Stimulated activated memory B cell treated with anti-CD40 and anti-IgM and Interleukin-4, amounts not matched to agents 10 μg/mL and 1 μg/mL and 100 μg/mL, for 72 hours (primary cell): ENCODE results near the gene MACROD2.

Experiments
- ATAC-seq: fragments of 150-1000 bp; cut with Tn5 transposase; 2 replicates; pipeline ENCODE4 v1.10.0; 2021
- H3K27ac Mint-ChIP-seq: one replicate; pipeline ENCODE4 v1.8.0; 2022; ENCODE audit warnings: mild to moderate bottlenecking, mixed read lengths
- H3K27me3 Mint-ChIP-seq: one replicate; pipeline ENCODE4 v1.8.0; 2022; ENCODE audit warnings: mixed read lengths
- H3K36me3 Mint-ChIP-seq: one replicate; pipeline ENCODE4 v1.8.0; 2022; ENCODE audit warnings: mixed read lengths
- H3K4me1 Mint-ChIP-seq: one replicate; pipeline ENCODE4 v1.8.0; 2022; ENCODE audit warnings: mixed read lengths
- H3K4me3 Mint-ChIP-seq: one replicate; pipeline ENCODE4 v1.8.0; 2022; ENCODE audit warnings: mild to moderate bottlenecking, moderate library complexity, mixed read lengths
- H3K9me3 Mint-ChIP-seq: one replicate; pipeline ENCODE4 v1.8.0; 2022; ENCODE audit warnings: mixed read lengths

MACROD2 gene

DNA sequence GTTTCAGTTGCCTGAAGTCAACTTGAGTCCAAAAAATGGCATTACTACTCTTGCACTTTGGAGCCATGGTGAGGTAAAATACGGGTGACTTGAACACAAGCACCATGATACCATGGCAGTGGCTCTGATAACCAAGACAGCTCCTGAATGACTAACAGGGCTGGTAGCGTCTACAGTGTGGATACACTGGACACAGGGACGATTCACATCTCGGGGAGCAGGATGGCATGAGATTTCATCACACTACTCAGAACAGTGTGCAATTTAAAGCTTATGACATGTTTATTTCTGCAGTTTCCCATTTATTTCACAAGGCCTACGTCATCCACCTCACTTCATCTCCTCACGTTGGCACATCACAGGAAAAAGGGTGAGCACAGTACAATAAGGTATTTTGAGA is 1627.1 kb downstream of the MACROD2 start:
- Mint-ChIP-seq H3K27me3 (peaks cover 9% of the 10 kb centered on the region), H3K9me3 (no peaks in the 10 kb centered on the region), H3K4me3 (no peak overlapping the region), H3K36me3 (no peaks in the 10 kb centered on the region), H3K27ac (no peak overlapping the region), H3K4me1 (no peaks in the 10 kb centered on the region)
- no peak for ATAC-seq

DNA sequence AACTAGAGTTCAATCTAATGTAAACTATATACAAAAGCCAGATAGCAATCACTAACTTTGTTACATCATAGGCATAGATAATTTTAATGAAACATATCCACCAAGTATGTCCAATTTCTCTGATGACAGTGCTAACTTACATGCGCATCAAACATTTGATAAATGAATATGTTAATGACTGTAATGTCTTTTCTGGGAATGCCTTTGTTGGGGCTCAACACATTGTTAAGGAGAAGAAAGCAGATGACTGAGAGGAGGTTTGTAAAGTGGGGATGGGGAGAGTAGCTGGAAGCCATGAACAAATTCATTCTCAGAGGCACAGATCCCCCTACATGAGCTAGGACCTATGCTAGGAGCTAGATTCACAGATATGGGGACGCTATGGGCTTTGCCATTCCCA is 1627.9 kb downstream of the MACROD2 start:
- Mint-ChIP-seq H3K27me3 (peaks cover 9% of the 10 kb centered on the region), H3K27ac (no peak overlapping the region), H3K4me1 (no peaks in the 10 kb centered on the region), H3K36me3 (no peaks in the 10 kb centered on the region), H3K4me3 (no peak overlapping the region), H3K9me3 (no peaks in the 10 kb centered on the region)
- no peak for ATAC-seq

DNA sequence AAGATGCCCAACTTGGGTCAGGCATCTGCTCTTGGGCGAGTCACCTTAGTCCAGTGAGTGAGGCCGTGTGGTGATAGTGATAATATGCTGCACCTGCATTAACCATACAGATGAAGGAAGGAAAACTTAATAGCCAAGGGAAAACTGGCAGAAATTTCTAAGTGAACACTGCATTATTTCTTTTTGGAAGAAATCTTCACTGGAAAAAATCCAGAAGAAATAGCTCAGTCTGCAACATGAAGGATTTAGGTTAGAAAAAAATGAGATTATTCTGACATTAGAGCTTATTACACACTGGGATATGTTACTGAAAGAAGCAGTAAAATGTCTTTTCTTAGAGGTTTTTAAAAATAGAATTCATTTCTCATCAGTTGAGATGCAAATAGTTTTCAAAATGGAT is 1630.7 kb downstream of the MACROD2 start:
- Mint-ChIP-seq H3K27ac (no peak overlapping the region), H3K4me3 (no peak overlapping the region), H3K4me1 (no peaks in the 10 kb centered on the region), H3K9me3 (no peaks in the 10 kb centered on the region), H3K36me3 (no peaks in the 10 kb centered on the region), H3K27me3 (no peaks in the 10 kb centered on the region)
- no peak for ATAC-seq

DNA sequence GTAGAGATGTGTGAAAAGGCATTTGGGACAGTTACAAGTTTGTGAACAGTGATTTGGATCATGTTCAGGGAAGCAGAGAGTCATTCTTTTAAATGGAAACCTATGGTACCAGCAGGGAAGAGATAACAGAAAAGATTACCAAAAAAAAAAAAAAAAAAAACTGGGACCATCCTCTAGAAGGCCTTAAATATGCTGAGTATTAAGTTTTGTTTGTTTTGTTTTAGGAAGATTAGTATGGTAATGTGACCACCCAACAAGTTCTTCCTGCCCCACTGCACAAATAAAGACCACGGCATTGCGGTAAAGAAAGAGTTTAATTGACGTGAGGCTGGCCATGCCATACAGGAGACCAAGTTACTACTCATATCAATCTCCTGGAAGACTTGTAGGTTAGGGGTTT is 1631.8 kb downstream of the MACROD2 start:
- no peaks in the 10 kb centered on the region for H3K36me3 Mint-ChIP-seq
- no peaks in the 10 kb centered on the region for H3K9me3 Mint-ChIP-seq
- ATAC-seq = no peak
- H3K4me3 Mint-ChIP-seq = no peak overlapping the region
- H3K4me1 Mint-ChIP-seq = no peaks in the 10 kb centered on the region
- H3K27ac Mint-ChIP-seq = no peak overlapping the region
- no peaks in the 10 kb centered on the region for H3K27me3 Mint-ChIP-seq

DNA sequence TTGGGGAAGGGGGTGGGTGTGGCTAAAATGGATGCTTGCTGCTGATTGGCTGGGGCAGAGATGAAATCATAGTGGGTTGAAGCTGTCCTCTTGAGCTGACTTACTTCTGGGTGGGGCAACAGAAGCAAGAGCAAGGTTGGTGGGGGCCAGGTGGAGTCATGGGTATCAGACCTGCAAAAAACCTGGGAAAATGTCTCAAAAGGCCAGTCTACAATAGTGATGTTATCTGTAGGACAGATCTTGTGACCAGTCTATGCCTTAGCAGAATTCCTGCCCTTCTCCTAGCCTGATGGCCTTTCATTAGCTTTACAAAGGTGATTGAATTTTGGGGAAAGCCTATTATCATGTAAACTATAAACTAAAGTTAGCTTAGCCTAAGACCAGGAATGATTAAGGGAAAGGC is 1632.2 kb downstream of the MACROD2 start:
- ATAC-seq = no peak
- Mint-ChIP-seq H3K4me3 (no peak overlapping the region), H3K27me3 (peaks cover 2% of the 10 kb centered on the region), H3K36me3 (no peaks in the 10 kb centered on the region), H3K4me1 (no peaks in the 10 kb centered on the region), H3K27ac (no peak overlapping the region), H3K9me3 (no peaks in the 10 kb centered on the region)

DNA sequence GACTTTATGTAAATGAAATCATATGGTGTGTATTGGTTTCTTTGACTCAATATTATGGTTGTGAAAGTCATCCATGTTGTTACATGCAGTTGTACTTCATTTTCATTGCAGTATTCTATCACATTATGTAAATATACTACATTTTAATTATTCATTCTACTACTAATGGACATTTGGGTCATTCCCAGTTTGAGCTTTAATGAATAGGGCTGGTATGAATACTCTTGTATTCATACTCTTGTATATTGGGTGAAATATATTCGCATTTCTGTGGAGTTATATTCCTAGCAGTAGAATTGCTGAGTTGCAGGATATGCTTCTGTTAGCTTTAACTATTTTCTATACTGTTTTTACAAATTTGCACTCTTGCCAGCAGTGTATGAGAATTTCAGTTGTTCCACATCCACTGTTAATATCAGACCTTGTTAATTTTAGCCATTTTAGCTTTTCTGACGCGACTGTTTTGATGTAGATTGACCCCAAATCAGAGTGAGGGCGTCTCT is 1633.6 kb downstream of the MACROD2 start:
- ATAC-seq = no peak
- Mint-ChIP-seq H3K4me3 (no peak overlapping the region), H3K27ac (no peak overlapping the region), H3K36me3 (no peaks in the 10 kb centered on the region), H3K9me3 (no peaks in the 10 kb centered on the region), H3K27me3 (peaks cover 9% of the 10 kb centered on the region), H3K4me1 (no peaks in the 10 kb centered on the region)

DNA sequence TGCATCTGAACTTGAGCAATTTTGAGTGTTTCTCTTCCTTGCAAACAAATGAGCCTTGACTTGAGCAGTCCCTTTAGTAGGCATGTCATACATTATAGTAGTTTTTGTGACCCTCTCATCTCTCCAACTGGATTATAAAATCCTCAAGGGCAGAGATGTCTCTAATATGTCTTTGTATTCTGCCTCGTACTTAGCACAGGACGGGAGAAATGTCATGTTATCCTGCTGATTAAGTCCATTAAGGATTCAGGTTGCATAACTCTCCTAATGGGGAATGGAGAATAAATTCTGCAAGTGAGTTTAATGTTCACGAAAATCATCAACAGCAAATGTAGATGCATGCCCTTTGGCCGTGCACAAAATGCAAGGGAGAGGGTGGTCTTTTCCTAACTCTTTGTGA is 1635.0 kb downstream of the MACROD2 start:
- no peaks in the 10 kb centered on the region for H3K36me3 Mint-ChIP-seq
- peaks cover 9% of the 10 kb centered on the region for H3K27me3 Mint-ChIP-seq
- no peak overlapping the region for H3K27ac Mint-ChIP-seq
- H3K4me1 Mint-ChIP-seq = no peaks in the 10 kb centered on the region
- H3K9me3 Mint-ChIP-seq = no peaks in the 10 kb centered on the region
- no peak overlapping the region for H3K4me3 Mint-ChIP-seq
- ATAC-seq = no peak

DNA sequence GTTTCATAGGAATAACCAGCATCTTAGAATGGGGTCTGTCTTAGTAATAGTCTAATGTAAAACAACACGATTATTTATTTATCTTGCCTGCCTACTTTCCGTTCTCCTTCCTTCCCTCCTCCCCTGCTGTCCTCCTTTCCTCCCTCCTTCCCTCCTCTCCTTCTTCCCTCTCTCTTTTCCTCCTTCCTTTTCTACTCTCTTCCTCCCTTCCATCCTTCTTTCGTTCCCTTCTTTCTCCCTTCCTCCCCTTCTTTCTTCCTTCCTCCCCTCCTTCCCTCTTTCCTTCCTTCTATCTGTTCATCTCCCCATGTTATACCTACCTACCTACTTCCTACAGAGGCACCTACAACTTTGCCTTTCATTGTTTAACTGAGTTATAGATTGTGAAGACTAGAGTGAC is 1637.4 kb downstream of the MACROD2 start:
- H3K27ac Mint-ChIP-seq = no peak overlapping the region
- no peaks in the 10 kb centered on the region for H3K36me3 Mint-ChIP-seq
- H3K4me3 Mint-ChIP-seq = no peak overlapping the region
- H3K9me3 Mint-ChIP-seq = no peaks in the 10 kb centered on the region
- H3K4me1 Mint-ChIP-seq = no peaks in the 10 kb centered on the region
- H3K27me3 Mint-ChIP-seq = peaks cover 9% of the 10 kb centered on the region
- ATAC-seq = no peak

DNA sequence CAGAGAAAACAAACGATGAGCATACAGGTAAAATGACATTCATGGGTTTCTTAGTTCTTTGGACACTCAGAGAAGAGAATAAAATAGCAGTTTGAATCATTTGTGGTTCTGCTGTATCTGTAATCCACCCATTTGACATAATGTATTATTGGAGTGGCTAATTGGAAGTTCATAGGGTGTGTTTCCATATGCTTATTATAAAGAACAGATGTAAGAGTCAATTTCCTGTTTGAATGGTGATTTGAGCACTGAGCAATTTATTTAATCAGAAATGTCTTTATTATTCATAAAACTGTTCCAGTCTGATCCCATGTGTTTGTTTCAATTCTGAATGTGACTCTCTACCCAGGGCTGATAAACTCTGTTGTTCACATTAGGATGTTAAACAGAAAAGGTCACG is 1638.8 kb downstream of the MACROD2 start:
- Mint-ChIP-seq H3K9me3 (no peaks in the 10 kb centered on the region), H3K27ac (no peak overlapping the region), H3K4me1 (no peaks in the 10 kb centered on the region), H3K4me3 (no peak overlapping the region), H3K36me3 (no peaks in the 10 kb centered on the region), H3K27me3 (peaks cover 9% of the 10 kb centered on the region)
- no peak for ATAC-seq

DNA sequence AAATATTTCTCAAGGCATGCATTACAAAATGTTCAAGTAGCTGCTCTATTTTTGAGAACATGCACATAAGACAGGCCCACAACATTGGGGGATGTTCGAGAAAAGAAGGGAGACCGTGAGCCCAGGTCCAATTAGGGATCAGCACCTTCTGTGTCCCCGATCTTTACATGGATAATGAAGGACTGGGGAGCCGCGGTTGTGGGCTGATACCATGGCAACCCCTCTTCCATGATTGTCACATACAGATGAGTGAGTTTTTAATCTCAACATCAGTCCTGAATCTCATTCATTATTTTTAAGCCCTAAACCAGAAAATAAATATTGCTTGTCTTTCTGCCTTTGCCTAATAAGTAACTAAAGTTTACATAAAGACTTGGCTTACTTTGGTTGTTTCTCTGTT is 1642.2 kb downstream of the MACROD2 start:
- Mint-ChIP-seq H3K4me1 (peaks cover 2% of the 10 kb centered on the region), H3K27ac (no peak overlapping the region), H3K9me3 (no peaks in the 10 kb centered on the region), H3K36me3 (no peaks in the 10 kb centered on the region), H3K27me3 (peaks cover 7% of the 10 kb centered on the region), H3K4me3 (no peak overlapping the region)
- ATAC-seq = no peak

DNA sequence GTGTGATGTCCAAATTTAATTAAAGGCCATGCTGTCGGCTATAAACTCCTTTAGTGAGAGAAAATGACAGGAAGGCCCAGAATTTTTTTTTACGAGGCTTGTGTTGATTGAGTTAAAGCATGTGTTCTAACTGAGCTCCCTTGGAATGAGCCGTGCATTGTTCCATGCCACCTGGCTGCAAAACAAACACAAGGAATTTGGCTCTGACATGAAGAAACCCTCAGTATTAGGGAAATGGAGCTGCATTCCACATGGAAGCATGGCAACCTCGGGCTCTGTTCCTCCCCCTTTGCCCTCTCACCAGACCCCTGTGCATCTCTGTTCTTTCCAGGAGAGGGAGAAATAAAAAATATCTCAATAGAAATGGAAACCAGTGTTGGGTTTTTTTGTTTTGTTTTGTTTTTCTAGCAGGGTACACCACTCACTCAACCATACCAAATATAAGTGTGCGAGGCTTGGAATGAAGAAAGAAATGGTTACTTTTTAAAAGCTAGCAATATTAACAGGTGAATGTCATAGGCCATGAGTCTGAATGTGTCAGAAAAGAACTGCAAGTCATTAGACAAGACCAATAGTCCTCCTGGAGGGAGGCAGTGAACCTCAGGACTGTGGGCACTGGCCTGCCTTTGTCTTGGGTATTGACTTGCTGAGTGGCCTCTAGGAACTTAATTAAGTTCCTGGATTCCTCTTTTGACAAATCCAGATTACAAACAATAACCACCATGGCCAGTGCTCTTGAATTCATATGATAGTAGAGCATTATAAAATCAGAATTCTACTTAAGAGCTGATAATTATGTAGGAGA is 1642.8 kb downstream of the MACROD2 start:
- no peaks in the 10 kb centered on the region for H3K36me3 Mint-ChIP-seq
- peaks cover 8% of the 10 kb centered on the region for H3K4me1 Mint-ChIP-seq
- ATAC-seq = no peak
- H3K4me3 Mint-ChIP-seq = no peak overlapping the region
- H3K9me3 Mint-ChIP-seq = no peaks in the 10 kb centered on the region
- no peak overlapping the region for H3K27ac Mint-ChIP-seq
- H3K27me3 Mint-ChIP-seq = peaks cover 1% of the 10 kb centered on the region

DNA sequence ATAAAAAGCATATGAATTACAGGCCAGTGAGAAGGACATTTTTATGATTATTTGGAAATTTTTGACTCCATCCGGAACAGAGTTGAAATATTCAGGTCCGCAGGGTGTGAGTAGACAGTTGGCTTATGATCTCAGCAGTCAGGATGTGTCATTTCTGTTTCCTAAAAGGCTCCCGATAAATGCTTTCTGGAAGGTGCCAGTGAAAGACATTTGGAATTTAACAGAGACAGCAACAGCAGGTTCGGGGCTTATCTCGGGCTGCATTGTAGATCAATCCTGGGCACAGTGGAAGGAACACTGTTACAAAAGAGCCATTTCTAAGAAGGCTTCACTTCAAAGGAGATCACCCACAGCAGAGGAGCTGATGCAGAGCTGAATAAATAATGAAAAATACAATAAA is 1643.5 kb downstream of the MACROD2 start:
- Mint-ChIP-seq H3K4me1 (peaks cover 10% of the 10 kb centered on the region), H3K9me3 (no peaks in the 10 kb centered on the region), H3K4me3 (no peak overlapping the region), H3K27ac (no peak overlapping the region), H3K36me3 (no peaks in the 10 kb centered on the region), H3K27me3 (no peaks in the 10 kb centered on the region)
- no peak for ATAC-seq

DNA sequence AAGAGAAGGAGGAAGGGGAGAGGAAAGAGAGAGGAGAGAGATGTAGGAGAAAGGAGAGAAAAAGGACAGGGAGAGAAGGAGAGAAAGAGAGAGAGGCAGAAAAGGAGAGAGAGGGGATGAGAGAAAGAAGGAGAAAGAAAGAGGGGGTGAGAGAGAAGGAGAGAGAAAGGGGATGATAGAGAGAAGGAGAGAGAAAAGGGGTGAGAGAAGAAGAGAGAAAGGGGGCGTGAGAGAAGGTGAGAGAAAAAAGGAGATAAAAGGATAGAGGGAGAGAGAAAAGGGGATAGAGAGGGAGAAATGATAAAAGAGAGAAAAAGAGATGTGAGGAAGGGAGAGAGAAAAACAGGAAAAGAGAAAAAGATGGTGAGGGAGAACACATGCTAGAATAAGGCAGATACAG is 1644.5 kb downstream of the MACROD2 start:
- no peaks in the 10 kb centered on the region for H3K27me3 Mint-ChIP-seq
- no peak overlapping the region for H3K4me3 Mint-ChIP-seq
- ATAC-seq = no peak
- H3K4me1 Mint-ChIP-seq = peaks cover 10% of the 10 kb centered on the region
- no peaks in the 10 kb centered on the region for H3K36me3 Mint-ChIP-seq
- H3K27ac Mint-ChIP-seq = no peak overlapping the region
- no peaks in the 10 kb centered on the region for H3K9me3 Mint-ChIP-seq

DNA sequence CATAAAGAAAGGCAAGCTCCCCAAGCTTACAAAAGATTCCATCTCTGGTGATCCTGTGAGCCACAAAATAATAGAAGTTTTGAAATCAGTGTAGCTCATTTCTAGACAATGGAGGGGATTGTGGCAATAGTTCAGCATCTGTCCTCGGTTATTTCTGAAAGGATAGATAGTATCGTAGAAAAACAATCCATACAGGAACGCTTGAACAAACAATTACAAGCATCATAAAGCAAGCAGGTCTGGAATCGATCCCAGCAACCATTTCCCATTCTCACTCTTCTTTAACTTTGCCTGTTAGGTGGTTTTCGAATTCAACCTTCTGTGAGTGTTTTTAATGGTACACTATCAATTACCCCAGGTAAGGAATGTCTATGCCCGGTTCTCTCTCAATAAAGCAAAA is 1646.8 kb downstream of the MACROD2 start:
- no peaks in the 10 kb centered on the region for H3K27me3 Mint-ChIP-seq
- no peaks in the 10 kb centered on the region for H3K36me3 Mint-ChIP-seq
- H3K27ac Mint-ChIP-seq = no peak overlapping the region
- no peaks in the 10 kb centered on the region for H3K9me3 Mint-ChIP-seq
- H3K4me3 Mint-ChIP-seq = no peak overlapping the region
- peaks cover 10% of the 10 kb centered on the region for H3K4me1 Mint-ChIP-seq
- ATAC-seq = no peak

DNA sequence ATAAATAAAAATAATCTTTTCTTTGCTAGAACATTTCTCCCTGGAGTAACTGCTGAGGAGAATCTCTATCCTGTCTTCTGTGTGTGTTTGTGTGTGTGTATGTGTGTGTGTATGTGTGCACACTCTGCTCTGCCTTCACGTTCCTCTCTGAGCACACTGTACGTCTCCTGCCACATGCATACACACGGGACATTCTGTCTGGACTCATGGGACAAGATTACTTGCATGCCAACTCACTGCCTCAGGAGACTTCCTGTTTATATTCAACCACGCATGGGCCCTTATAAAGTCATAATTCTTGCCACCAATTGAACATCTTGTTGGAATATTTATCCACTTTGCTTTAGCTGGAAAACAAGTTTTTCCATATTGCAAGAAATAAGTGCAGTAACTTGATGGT is 1647.4 kb downstream of the MACROD2 start:
- Mint-ChIP-seq H3K27ac (no peak overlapping the region), H3K27me3 (no peaks in the 10 kb centered on the region)

DNA sequence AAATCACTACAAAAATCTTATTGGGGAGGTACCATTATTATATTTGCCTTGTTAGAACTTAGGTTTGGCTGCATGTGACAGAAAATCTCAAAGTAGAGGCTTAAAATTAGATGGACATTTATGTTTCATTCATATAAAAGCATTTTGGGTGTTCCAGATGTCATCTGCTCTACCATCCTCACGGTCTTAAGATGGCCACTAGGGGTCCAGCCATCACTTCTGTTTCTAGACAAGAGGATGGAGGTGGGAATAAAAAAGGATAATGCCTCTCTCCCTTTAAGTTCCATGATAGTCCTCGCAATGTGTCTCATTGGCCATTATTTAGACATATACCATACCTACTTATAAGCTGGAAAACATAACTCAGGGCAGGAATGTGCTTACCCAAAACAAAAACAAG is 1648.4 kb downstream of the MACROD2 start:
- H3K4me1 Mint-ChIP-seq = peaks cover 10% of the 10 kb centered on the region
- H3K9me3 Mint-ChIP-seq = no peaks in the 10 kb centered on the region
- H3K36me3 Mint-ChIP-seq = no peaks in the 10 kb centered on the region
- no peak overlapping the region for H3K27ac Mint-ChIP-seq
- H3K4me3 Mint-ChIP-seq = no peak overlapping the region
- no peaks in the 10 kb centered on the region for H3K27me3 Mint-ChIP-seq
- ATAC-seq = no peak

More for the DNA sequence above, 1647.4 kb downstream of the MACROD2 start:
- Mint-ChIP-seq H3K4me1 (peaks cover 10% of the 10 kb centered on the region), H3K36me3 (no peaks in the 10 kb centered on the region), H3K4me3 (no peak overlapping the region), H3K9me3 (no peaks in the 10 kb centered on the region)
- no peak for ATAC-seq
